ENCODE data around the gene CTNNBIP1.

CTNNBIP1 gene

GRCh38 chr1:9942939-9943788 lies 33.1 kb upstream of the CTNNBIP1 start, which contains the start of the genes LZIC and NMNAT1 (continued):
- TF ChIP-seq ZNF18 (tag by site-specific recombination; IDR thresholded peaks at IDR 0.05) (0 out of 2 replicates have a peak, but pooled peaks have one; percentile 17), ZNF654 (tag by site-specific recombination; IDR thresholded peaks at IDR 0.05; ENCODE audit: low read depth) (no peak), MEIS1 (CRISPR knock-in tag; IDR thresholded peaks at IDR 0.05; ENCODE audit: borderline replicate concordance) (no peak), HOXC10 (CRISPR knock-in tag; IDR thresholded peaks at IDR 0.05) (no peak), ZNF426 (tag by site-specific recombination; IDR thresholded peaks at IDR 0.05) (no peak), ZNF776 (tag by site-specific recombination; IDR thresholded peaks at IDR 0.05; ENCODE audit: borderline replicate concordance) (no peak), ZNF518A (tag by site-specific recombination; conservative IDR thresholded peaks at IDR 0.05; ENCODE audit: low read depth) (peak; percentile 93), ZNF350 (tag by site-specific recombination; IDR thresholded peaks at IDR 0.05) (no peak)

- ChIA-PET CTCF (interaction anchor here (0.6 to 3.2 kb wide), 15 partner anchors 9 to 230 kb away, joined by 3 to 24 read pairs (median 5); no protein-coding TSS in a partner anchor), POLR2A (interaction anchor here (0.9 to 2.7 kb wide), 10 partner anchors 10 to 345 kb away, joined by 3 to 26 read pairs (median 4); partner anchors contain the start of genes KIF1B and UBE4B)
- Histone ChIP-seq H3K4me3 (ENCODE audit: low read depth, low read length) (peak overlapping the region; percentile 89), H3K4me1 (ENCODE audit: control insufficient read depth, insufficient read depth, low read length) (no peaks in the 10 kb centered on the region), H3K36me3 (ENCODE audit: control insufficient read depth in 2 of 2, insufficient read depth in 1 of 2, low read length in 2 of 2) (peaks cover 3 to 23% of the 10 kb centered on the region in 2 experiments; a peak in 2 of 3 replicates), H3K9me3 (ENCODE audit: control insufficient read depth, insufficient read depth, low read depth, low read length) (no peaks in the 10 kb centered on the region), H3K27ac (ENCODE audit: extremely low read depth, low read depth, low read length) (peak overlapping the region; percentile 69)
- TF ChIP-seq MZF1 (tag by site-specific recombination; IDR thresholded peaks at IDR 0.05; ENCODE audit: borderline replicate concordance) (no peak), PRDM1 (tag by site-specific recombination; IDR thresholded peaks at IDR 0.05) (0 out of 2 replicates have a peak, but pooled peaks have one; percentile 7), ZNF654 (tag by site-specific recombination; IDR thresholded peaks at IDR 0.05; ENCODE audit: low read depth) (peak; percentile 32; the same call in 1 of the 2 replicates), ZNF664 (tag by site-specific recombination; IDR thresholded peaks at IDR 0.05) (peak; percentile 97)
These were observed 32.4 kb upstream of the CTNNBIP1 start for GRCh38 chr1:9942399-9942938.

- ChIA-PET POLR2A (interaction anchor here (0.7 to 1.1 kb wide), 2 partner anchors 13 to 103 kb away, joined by 3 read pairs; partner anchors contain the start of genes LZIC, NMNAT1 and UBE4B), CTCF (interaction anchor here (2.3 to 5.0 kb wide), 2 partner anchors 13 to 20 kb away, joined by 13 to 24 read pairs; partner anchors contain the start of genes LZIC and NMNAT1)
- H3K4me3 ChIP-seq (ENCODE audit: low read depth, low read length), result no peak overlapping the region
- H3K4me1 ChIP-seq (ENCODE audit: control insufficient read depth, insufficient read depth, low read length), result no peaks in the 10 kb centered on the region
- peaks cover 23 to 43% of the 10 kb centered on the region in 2 experiments for H3K36me3 ChIP-seq (ENCODE audit: control insufficient read depth in 2 of 2, insufficient read depth in 1 of 2, low read length in 2 of 2)
- H3K27ac ChIP-seq (ENCODE audit: extremely low read depth, low read depth, low read length), result no peak overlapping the region
- peak; percentile 34; the same call in 1 of the 2 replicates for TF ChIP-seq GLIS1 (tag by site-specific recombination; IDR thresholded peaks at IDR 0.05)
- TF ChIP-seq ZIC2 (tag by site-specific recombination; IDR thresholded peaks at IDR 0.05), result peak; percentile 60
- TF ChIP-seq TCF7L2 (IDR thresholded peaks at IDR 0.05; ENCODE audit: borderline replicate concordance, low read depth, low read length), result no peak
- H3K9me3 ChIP-seq (ENCODE audit: control insufficient read depth, insufficient read depth, low read depth, low read length), result no peaks in the 10 kb centered on the region
These were observed 19.6 kb upstream of the CTNNBIP1 start for GRCh38 chr1:9929431-9930385.

Measured in HEK293 (cell line).